ENCODE data around the gene ARHGAP44.

ARHGAP44 gene

GRCh38 chr17:12927001-12927400 is 137.7 kb downstream of the ARHGAP44 start:
- H3K4me3 ChIP-seq (replicated peaks; ENCODE audit: low read depth, low read length): no peak overlapping the region
- DNase-seq (ENCODE audit: low read depth): no peak
- TF ChIP-seq CTCF (IDR thresholded peaks at IDR 0.05; ENCODE audit: low read length, missing control alignments): no peak

GRCh38 chr17:12927541-12928425 is 138.5 kb downstream of the ARHGAP44 start:
- peak; percentile 63 for DNase-seq (ENCODE audit: low read depth)
- no peak for TF ChIP-seq CTCF (IDR thresholded peaks at IDR 0.05; ENCODE audit: low read length, missing control alignments)
- no peak overlapping the region for H3K4me3 ChIP-seq (replicated peaks; ENCODE audit: low read depth, low read length)

GRCh38 chr17:12928736-12929135 is 139.4 kb downstream of the ARHGAP44 start:
- H3K4me3 ChIP-seq (replicated peaks; ENCODE audit: low read depth, low read length): no peak overlapping the region
- peak; percentile 3 for TF ChIP-seq CTCF (IDR thresholded peaks at IDR 0.05; ENCODE audit: low read length, missing control alignments)
- no peak for DNase-seq (ENCODE audit: low read depth)

GRCh38 chr17:12936501-12936900 is 147.2 kb downstream of the ARHGAP44 start:
- TF ChIP-seq CTCF (IDR thresholded peaks at IDR 0.05; ENCODE audit: low read length, missing control alignments): no peak
- no peak overlapping the region for H3K4me3 ChIP-seq (replicated peaks; ENCODE audit: low read depth, low read length)
- no peak for DNase-seq (ENCODE audit: low read depth)

GRCh38 chr17:12940699-12941098 is 151.4 kb downstream of the ARHGAP44 start:
- TF ChIP-seq CTCF (IDR thresholded peaks at IDR 0.05; ENCODE audit: low read length, missing control alignments): no peak
- DNase-seq (ENCODE audit: low read depth): no peak
- no peak overlapping the region for H3K4me3 ChIP-seq (replicated peaks; ENCODE audit: low read depth, low read length)

GRCh38 chr17:12947047-12947446 is 157.7 kb downstream of the ARHGAP44 start:
- H3K4me3 ChIP-seq (replicated peaks; ENCODE audit: low read depth, low read length): no peak overlapping the region
- DNase-seq (ENCODE audit: low read depth): no peak
- TF ChIP-seq CTCF (IDR thresholded peaks at IDR 0.05; ENCODE audit: low read length, missing control alignments): no peak

GRCh38 chr17:12952012-12952411 is 162.7 kb downstream of the ARHGAP44 start:
- no peak overlapping the region for H3K4me3 ChIP-seq (replicated peaks; ENCODE audit: low read depth, low read length)
- no peak for TF ChIP-seq CTCF (IDR thresholded peaks at IDR 0.05; ENCODE audit: low read length, missing control alignments)
- DNase-seq (ENCODE audit: low read depth): no peak

All from fibroblast of pulmonary artery (primary cell).